ENCODE results near the gene KAT6B.

DNA sequence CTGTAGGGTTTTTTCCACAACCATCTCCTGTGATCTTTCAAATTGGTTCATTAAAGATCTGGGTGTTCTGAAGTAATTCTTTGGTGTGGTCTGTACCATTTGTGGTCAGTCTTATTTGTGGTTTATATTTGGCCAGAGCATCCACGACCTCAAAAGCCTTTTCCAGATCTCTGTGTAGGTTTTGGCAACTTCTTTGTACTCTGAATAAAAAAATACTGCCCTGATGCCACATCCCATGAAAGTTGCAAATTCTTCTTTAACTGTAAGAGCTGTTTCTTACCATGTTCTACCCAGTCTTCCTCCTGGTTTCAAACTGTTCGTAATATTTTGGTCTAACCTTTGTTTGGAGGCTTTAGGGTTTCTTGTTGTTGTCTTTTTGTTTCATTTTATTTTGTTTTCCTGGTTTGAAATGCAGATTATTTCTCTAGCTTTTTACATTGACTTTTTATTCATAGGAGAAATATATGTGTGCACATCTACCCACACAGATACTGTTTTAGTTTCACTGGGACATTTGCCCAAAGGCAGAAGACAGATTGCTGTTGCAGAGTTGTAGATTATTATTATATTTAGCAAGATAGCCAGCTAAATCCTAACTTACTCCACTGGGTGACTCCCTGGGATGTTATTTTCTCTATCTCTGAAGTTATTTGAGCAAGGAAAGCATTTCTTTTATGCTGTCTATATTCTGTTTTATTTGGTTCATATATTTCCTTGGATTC lies 161.8 kb downstream of the KAT6B start:
- TF ChIP-seq, protein P1, sequence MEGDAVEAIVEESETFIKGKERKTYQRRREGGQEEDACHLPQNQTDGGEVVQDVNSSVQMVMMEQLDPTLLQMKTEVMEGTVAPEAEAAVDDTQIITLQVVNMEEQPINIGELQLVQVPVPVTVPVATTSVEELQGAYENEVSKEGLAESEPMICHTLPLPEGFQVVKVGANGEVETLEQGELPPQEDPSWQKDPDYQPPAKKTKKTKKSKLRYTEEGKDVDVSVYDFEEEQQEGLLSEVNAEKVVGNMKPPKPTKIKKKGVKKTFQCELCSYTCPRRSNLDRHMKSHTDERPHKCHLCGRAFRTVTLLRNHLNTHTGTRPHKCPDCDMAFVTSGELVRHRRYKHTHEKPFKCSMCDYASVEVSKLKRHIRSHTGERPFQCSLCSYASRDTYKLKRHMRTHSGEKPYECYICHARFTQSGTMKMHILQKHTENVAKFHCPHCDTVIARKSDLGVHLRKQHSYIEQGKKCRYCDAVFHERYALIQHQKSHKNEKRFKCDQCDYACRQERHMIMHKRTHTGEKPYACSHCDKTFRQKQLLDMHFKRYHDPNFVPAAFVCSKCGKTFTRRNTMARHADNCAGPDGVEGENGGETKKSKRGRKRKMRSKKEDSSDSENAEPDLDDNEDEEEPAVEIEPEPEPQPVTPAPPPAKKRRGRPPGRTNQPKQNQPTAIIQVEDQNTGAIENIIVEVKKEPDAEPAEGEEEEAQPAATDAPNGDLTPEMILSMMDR (IDR thresholded peaks at IDR 0.05), result no peak
- TF ChIP-seq POLR2A (IDR thresholded peaks at IDR 0.05), result no peak
